Osteoblast (primary cell): Measurements from ENCODE around the gene CLDN4. TPM values are rescaled to one million over a fixed set of nuclear protein-coding genes. Genes with fewer than 3 reads are reported as not detected.
"Not testable (repeated sequence)": the region's sequence is repeated elsewhere in the genome, so short reads cannot be mapped to it uniquely, and the experiment has no call there.

ENCODE experiments used
- DNase-seq: peaks from one replicate; pipeline ENCODE4 v3.0.0; 2011; ENCODE audit warnings: low spot score, mixed read lengths; ENCODE audit not compliant: insufficient read length; ENCODE audit errors: missing footprints
- H2AFZ ChIP-seq: 2 replicates; pipeline ENCODE4 v1.6.0; 2011; ENCODE audit warnings: mild to moderate bottlenecking, low read length
- H3K27ac ChIP-seq: 2 replicates; pipeline ENCODE4 v1.5.1; 2011; ENCODE audit warnings: mild to moderate bottlenecking, low read depth, low read length, moderate library complexity
- H3K27me3 ChIP-seq: 2 replicates; pipeline ENCODE4 v1.6.0; 2012; ENCODE audit warnings: mild to moderate bottlenecking, control low read depth, inconsistent platforms, low read length, moderate library complexity; ENCODE audit not compliant: insufficient read depth
- H3K36me3 ChIP-seq: 2 replicates; pipeline ENCODE4 v1.5.1; 2011; ENCODE audit warnings: mild to moderate bottlenecking, low read length, control low read depth, moderate library complexity; ENCODE audit not compliant: insufficient read depth
- H3K4me1 ChIP-seq: 2 replicates; pipeline ENCODE4 v1.5.1; 2011; ENCODE audit warnings: mild to moderate bottlenecking, low read length, control low read depth, moderate library complexity; ENCODE audit not compliant: insufficient read depth
- H3K4me2 ChIP-seq: 2 replicates; pipeline ENCODE4 v1.6.0; 2011; ENCODE audit warnings: mild to moderate bottlenecking, low read length; ENCODE audit not compliant: insufficient read depth
- H3K4me3 ChIP-seq: fragments of 200-600 bp; sonication (generic); 3 replicates; pipeline ENCODE4 v1.5.1; 2012; ENCODE audit warnings: mild to moderate bottlenecking, low read length, inconsistent platforms; ENCODE audit not compliant: insufficient read depth
- H3K79me2 ChIP-seq: 2 replicates; pipeline ENCODE4 v1.6.0; 2012; ENCODE audit warnings: mild to moderate bottlenecking, low read length, control low read depth, inconsistent platforms; ENCODE audit not compliant: insufficient read depth
- H3K9me3 ChIP-seq: 2 replicates; pipeline ENCODE4 v1.5.1; 2011; ENCODE audit warnings: low read depth, low read length, control low read depth
- H4K20me1 ChIP-seq: 2 replicates; pipeline ENCODE4 v1.6.0; 2012; ENCODE audit warnings: mild to moderate bottlenecking, low read length, control low read depth; ENCODE audit not compliant: insufficient read depth
- CTCF ChIP-seq: IDR thresholded peaks from 2 replicates; pipeline ENCODE4 v1.5.1; 2011; ENCODE audit warnings: mild to moderate bottlenecking, low read depth, low read length, moderate library complexity; ENCODE audit errors: extremely low read depth
- total RNA-seq: library from RNA; depleted of rRNA; stranded (reverse); fragments of >200 nt; gene quantifications from 2 replicates; pipeline ENCODE4 v1.2.3, GENCODE V29; 2012

CLDN4 gene
- total RNA-seq, 1 donor = 0.36 TPM

- peak within 1 kb of the TSS; percentile 82 for H3K4me3 ChIP-seq
- H3K27me3 ChIP-seq = no peaks in the 10 kb centered on the region
- H3K79me2 ChIP-seq = no peaks in the 10 kb centered on the region
- H3K9me3 ChIP-seq = no peaks in the 10 kb centered on the region
- peak within 1 kb of the TSS; percentile 95 for H2AFZ ChIP-seq
- peak; percentile 100 for DNase-seq
- H3K36me3 ChIP-seq = no peaks in the 10 kb centered on the region
- H3K27ac ChIP-seq = peak within 1 kb of the TSS; percentile 66
- peak within 1 kb of the TSS; percentile 84 for H3K4me2 ChIP-seq
- H3K4me1 ChIP-seq = peaks cover 15% of the 10 kb centered on the region
- no peaks in the 10 kb centered on the region for H4K20me1 ChIP-seq
- TF ChIP-seq CTCF = no peak
These were observed 11.5 kb downstream of the CLDN4 start, which contains the start of gene METTL27 for GRCh38 chr7:73842067-73842976. Gene METTL27, minus strand, starts transcription at chr7:73842516. Its CDS starts 376 bp downstream, at chr7:73842140.

- no peak for TF ChIP-seq CTCF
- no peak for DNase-seq
- H3K27ac ChIP-seq = no peak overlapping the region
These were observed 13.3 kb downstream of the CLDN4 start for GRCh38 chr7:73844131-73844547.

GRCh38 chr7:73844848-73845460 is 14.2 kb downstream of the CLDN4 start:
- Histone ChIP-seq H2AFZ (no peak overlapping the region), H3K27ac (peak overlapping the region; percentile 3), H3K36me3 (no peaks in the 10 kb centered on the region), H4K20me1 (no peaks in the 10 kb centered on the region), H3K27me3 (no peaks in the 10 kb centered on the region), H3K4me1 (peaks cover 25% of the 10 kb centered on the region), H3K4me2 (no peak overlapping the region), H3K79me2 (no peaks in the 10 kb centered on the region), H3K4me3 (no peak overlapping the region), H3K9me3 (no peaks in the 10 kb centered on the region)
- no peak for TF ChIP-seq CTCF
- peak; percentile 93 for DNase-seq

More at GRCh38 chr7:73844131-73844547, 13.3 kb downstream of the CLDN4 start:
- no peaks in the 10 kb centered on the region for H3K9me3 ChIP-seq
- H3K4me1 ChIP-seq = peaks cover 17% of the 10 kb centered on the region
- no peak overlapping the region for H3K4me2 ChIP-seq
- H2AFZ ChIP-seq = no peak overlapping the region
- no peaks in the 10 kb centered on the region for H3K79me2 ChIP-seq
- H3K4me3 ChIP-seq = no peak overlapping the region
- H4K20me1 ChIP-seq = no peaks in the 10 kb centered on the region
- no peaks in the 10 kb centered on the region for H3K36me3 ChIP-seq
- H3K27me3 ChIP-seq = no peaks in the 10 kb centered on the region

- Histone ChIP-seq H2AFZ (peak overlapping the region; percentile 70), H3K4me1 (peaks cover 33% of the 10 kb centered on the region)
- not testable (repeated sequence) for H3K4me2 ChIP-seq, H3K79me2 ChIP-seq, H3K9me3 ChIP-seq, H3K27me3 ChIP-seq, DNase-seq, H3K36me3 ChIP-seq, H3K4me3 ChIP-seq, H4K20me1 ChIP-seq, H3K27ac ChIP-seq
These were observed 15.0 kb downstream of the CLDN4 start for GRCh38 chr7:73845701-73846195.
